Measurements from ENCODE around the gene ZNF423. TPM values are rescaled to one million over a fixed set of nuclear protein-coding genes. Genes with fewer than 3 reads are reported as not detected.

ZNF423 gene
- total RNA-seq, 1 donor from 2014 or later, result 0.05 TPM

GRCh38 chr16:49733313-49734009 lies 122.5 kb downstream of the ZNF423 start:
- intact Hi-C loops (cut with micrococcal nuclease), result no loop called here

- intact Hi-C loops (cut with micrococcal nuclease), result no loop called here
Measured at GRCh38 chr16:49731911-49732310, 124.0 kb downstream of the ZNF423 start.

DNA sequence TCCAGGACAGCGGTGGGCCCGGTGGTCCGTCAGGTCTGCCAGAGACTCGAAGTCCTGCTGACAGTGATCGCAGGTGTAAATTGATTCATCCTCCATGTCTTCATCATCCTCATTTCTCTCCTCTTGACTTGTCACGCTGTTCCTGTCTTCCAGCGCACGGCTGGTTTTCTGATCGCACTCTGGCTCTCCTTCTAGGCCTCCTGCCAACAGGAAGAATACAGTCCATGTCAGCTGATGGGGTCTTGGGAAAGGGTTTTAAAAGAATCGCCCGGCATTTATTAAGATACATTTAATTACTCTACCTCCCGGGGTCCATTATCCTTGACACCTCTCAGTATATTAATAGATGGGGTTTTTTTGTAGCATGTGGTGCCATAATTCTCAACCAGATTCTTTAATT lies 125.1 kb downstream of the ZNF423 start:
- intact Hi-C loops (cut with micrococcal nuclease), result no loop called here

DNA sequence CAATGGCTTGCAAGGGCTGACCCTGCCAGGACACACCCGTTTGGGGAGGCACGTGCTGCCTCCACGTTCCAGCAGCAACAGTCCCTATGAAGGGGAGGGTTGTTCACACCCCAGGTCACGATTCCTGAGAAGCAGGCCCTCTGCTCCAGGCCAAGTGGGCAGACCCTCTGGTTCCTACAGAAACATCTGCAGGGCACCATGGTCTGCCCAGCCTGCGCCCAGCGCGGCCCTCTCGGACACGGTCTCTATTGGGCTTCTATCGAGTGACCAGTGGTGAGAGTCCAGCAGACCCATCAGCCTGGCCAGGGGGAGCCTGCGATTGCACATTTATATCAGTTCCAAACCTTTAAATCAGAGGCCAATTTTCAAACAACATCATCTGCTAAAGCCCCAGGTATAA lies 128.3 kb downstream of the ZNF423 start:
- intact Hi-C loops (cut with micrococcal nuclease), result no loop called here

DNA sequence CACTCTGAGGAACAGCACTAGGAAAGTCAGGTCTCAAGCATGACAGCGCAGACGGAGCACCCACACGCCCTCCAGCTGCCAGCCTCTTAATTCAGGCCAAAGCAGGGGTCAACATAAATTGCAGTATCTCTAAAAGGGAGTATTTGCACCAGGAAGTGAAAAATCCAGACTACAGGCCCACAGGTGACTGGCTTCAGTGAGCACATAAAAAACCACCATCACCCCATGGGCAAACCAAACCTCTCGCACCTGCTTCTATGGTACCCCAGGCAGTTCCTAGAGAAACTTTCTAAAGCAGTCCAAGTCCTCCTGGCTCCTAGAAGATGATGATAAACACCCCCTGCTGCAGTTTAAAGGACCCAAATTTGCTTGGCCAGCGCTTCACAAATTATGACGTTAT lies 129.8 kb downstream of the ZNF423 start:
- intact Hi-C loops (cut with micrococcal nuclease), result no loop called here

GRCh38 chr16:49725651-49726050 lies 130.3 kb downstream of the ZNF423 start:
- intact Hi-C loops (cut with micrococcal nuclease), result no loop called here

- intact Hi-C loops (cut with micrococcal nuclease), result no loop called here
Measured at GRCh38 chr16:49724774-49725173, 131.1 kb downstream of the ZNF423 start.

DNA sequence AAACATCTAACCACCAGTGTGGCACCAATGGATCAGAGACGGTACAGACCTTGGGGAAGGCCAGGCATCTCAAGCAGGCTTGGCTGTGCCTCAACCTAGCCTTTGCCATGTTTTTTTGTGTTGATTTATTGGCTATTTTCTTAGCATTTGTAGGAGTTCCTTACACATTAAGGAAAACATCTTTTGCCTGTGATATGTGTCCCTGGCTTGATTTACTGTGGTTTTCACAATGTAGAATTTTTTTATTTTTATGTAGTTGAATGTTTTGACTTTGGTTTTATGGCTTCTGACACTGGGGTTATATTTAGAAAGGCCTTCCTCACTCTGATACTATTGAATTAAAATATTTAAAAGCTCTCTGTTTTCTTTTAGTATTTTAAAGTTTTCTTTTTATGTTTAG lies 132.6 kb downstream of the ZNF423 start:
- intact Hi-C loops (cut with micrococcal nuclease), result no loop called here

GRCh38 chr16:49720225-49720624 lies 135.7 kb downstream of the ZNF423 start:
- intact Hi-C loops (cut with micrococcal nuclease), result no loop called here

DNA sequence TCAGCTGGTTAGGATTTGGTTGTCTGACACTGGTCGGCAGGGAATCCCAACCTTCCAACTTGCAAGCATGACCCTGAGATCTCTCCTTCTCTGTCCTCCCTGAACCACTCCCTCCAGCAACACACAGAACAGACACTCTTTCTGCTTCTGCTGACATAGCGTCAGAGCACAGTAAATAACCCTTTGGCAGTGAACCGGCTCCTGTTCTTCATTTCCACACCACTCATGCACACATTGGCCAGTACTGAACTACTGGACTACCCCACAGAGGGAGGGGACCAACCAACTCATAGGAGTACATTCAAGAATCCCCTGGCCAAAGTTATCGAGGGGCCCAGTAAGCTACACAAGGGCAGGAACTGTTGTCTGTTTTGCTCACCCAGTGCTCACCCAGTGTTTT lies 138.2 kb downstream of the ZNF423 start:
- intact Hi-C loops (cut with micrococcal nuclease), result no loop called here

DNA sequence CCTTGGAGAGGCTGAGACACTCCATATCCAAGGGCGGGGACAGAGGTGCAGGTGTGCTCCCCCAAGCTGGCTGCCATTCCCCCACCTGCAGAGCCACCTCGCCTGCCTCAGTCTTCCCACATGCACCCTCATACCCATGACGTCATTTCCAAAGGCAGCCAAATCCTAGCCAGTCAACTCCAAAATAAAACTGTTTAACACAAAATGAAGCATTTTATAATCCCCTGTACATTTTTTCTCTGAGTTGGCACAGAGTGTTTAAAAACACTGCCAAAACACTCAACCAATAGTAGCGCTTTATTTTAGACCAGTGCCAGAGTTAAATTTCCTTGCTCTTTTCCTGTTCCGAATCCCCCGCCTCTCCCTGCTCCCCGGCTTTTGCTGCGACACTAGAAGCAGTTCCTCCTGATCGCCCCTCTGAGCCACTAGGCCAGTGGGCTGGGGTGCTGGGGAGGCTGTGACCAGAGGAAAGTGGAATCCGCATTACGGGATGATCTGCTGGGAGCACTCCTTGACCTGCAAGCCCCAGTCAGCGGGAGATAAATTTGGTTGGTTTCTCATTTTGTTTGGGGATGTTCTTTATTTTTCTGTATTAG lies 139.5 kb downstream of the ZNF423 start:
- intact Hi-C loops (cut with micrococcal nuclease), result no loop called here

DNA sequence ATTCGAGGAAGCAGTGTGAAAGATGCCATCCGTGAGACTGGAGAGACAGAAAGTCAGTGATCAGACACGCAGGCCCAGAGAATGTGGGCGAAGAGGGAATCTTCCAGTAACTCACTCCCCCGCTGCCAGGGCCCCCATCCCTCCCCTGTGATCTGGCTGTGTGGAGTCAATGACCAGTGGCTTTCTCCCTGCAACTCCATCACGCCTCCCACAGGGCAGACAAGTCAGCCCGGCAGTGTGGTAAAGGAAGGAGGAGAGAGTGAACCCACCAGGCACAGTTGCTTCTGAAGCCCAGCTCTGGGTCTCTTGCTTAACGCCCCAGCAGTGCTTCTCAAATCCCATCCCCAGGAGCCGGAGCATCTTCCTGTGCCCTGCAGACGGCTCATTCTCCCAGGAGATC lies 142.1 kb downstream of the ZNF423 start:
- intact Hi-C loops (cut with micrococcal nuclease), result no loop called here

GRCh38 chr16:49712542-49712941 lies 143.4 kb downstream of the ZNF423 start:
- intact Hi-C loops (cut with micrococcal nuclease), result no loop called here

GRCh38 chr16:49712106-49712505 lies 143.8 kb downstream of the ZNF423 start:
- intact Hi-C loops (cut with micrococcal nuclease), result no loop called here

GRCh38 chr16:49709057-49709456 lies 146.9 kb downstream of the ZNF423 start:
- intact Hi-C loops (cut with micrococcal nuclease), result no loop called here

GRCh38 chr16:49708491-49708890 lies 147.4 kb downstream of the ZNF423 start:
- intact Hi-C loops (cut with micrococcal nuclease), result no loop called here

GRCh38 chr16:49706620-49707355 lies 149.1 kb downstream of the ZNF423 start:
- intact Hi-C loops (cut with micrococcal nuclease), result no loop called here

DNA sequence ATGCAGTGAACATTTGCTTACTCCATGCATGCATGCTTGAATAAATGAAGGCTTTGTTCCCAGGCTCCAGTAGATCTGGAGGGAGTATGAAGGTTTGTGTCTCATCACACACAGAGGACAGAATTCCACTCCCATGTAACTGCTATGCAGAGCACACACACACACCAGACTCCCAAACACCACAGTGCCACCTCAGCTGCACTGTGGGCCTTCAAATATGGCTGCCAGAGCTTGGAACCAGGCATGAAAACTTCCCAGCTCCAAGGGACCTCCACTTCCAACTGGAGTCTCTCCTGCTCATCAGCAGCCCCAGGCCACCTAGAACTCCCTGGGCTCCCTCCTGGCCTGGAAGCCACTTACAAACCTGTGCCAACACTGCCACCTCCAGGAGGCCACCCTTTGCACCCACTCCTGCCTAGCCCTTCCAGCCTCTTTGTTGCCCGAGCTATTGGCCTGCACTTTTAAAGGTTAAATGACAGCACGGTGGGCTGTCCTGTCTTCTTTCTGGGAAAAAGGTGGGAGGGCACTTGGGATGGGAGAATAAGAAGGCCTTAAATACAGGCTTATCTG lies 151.2 kb downstream of the ZNF423 start:
- intact Hi-C loops (cut with micrococcal nuclease), result no loop called here

DNA sequence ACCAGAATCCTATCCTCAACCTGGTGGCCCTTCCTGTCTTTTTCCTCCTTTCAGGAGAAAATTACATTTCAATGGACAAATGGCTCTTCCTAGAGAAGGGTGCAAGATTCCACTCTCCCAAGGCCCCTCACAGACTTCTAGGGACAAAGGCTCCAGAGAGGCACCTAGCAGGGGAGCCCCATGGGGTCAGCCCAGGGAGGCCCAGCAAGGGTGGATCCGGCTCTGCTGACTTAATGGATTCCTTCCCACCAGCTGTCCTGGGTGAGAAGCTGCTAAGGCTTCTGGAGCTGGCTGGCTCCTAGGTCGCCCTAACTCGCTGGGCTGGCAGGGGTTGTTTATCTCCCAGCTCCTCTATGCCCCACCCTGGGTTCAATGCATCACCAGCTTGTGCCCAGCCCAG lies 152.4 kb downstream of the ZNF423 start:
- intact Hi-C loops (cut with micrococcal nuclease), result no loop called here

GRCh38 chr16:49701789-49702494 lies 154.0 kb downstream of the ZNF423 start:
- intact Hi-C loops (cut with micrococcal nuclease), result no loop called here

GRCh38 chr16:49701065-49701685 lies 154.7 kb downstream of the ZNF423 start:
- intact Hi-C loops (cut with micrococcal nuclease), result no loop called here

Measured in T-helper 2 cell treated with Interferon-gamma antibody and Interleukin-4, amounts not matched to agents 100 ng/mL and 5 ng/mL, for 36 hours (primary cell).